Cardiac fibroblast (primary cell): ENCODE measurements around the gene HSF2.

Experiments
- DNase-seq, 2 donors: peaks; one replicate each; pipeline versions ENCODE4 v3.0.0 to v3.0.0-alpha.2; 2010; ENCODE audit warnings: low read depth in 2 of 2
- H3K4me3 ChIP-seq, 2 donors: replicated peaks in 1 of 2; 1 replicate in 1 of 2; 2 replicates in 1 of 2; pipeline ENCODE4 v1.5.1; 2011; ENCODE audit warnings: low read depth in 2 of 2, low read length in 2 of 2, mild to moderate bottlenecking in 2 of 2, moderate library complexity in 1 of 2
- TF ChIP-seq, protein P1 (sequence below): IDR thresholded peaks from one replicate; pipeline ENCODE4 v1.5.1; 2011; ENCODE audit warnings: low read depth, mild to moderate bottlenecking, low read length, inconsistent platforms

HSF2 gene

DNA sequence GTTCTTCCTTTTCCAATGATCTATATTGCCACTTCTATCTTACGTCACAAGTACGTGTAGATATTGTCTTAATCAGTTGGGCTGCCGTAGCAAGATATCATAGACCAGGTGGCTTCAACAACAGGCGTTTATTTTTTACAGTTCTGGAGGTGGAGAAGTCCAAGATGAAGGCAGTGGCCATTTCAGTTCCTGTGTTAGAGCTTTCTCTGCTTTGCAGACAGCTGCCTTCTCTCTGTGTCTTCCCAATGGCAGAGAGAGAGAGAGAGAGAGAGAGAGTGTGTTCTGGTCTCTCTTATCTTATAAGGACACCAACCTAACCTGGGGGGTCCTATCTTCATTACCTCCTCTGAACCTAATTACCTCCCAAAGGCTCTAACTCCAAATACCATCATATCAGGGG lies 8.3 kb downstream of the HSF2 start:
- DNase-seq, result no peak
- TF ChIP-seq, protein P1, sequence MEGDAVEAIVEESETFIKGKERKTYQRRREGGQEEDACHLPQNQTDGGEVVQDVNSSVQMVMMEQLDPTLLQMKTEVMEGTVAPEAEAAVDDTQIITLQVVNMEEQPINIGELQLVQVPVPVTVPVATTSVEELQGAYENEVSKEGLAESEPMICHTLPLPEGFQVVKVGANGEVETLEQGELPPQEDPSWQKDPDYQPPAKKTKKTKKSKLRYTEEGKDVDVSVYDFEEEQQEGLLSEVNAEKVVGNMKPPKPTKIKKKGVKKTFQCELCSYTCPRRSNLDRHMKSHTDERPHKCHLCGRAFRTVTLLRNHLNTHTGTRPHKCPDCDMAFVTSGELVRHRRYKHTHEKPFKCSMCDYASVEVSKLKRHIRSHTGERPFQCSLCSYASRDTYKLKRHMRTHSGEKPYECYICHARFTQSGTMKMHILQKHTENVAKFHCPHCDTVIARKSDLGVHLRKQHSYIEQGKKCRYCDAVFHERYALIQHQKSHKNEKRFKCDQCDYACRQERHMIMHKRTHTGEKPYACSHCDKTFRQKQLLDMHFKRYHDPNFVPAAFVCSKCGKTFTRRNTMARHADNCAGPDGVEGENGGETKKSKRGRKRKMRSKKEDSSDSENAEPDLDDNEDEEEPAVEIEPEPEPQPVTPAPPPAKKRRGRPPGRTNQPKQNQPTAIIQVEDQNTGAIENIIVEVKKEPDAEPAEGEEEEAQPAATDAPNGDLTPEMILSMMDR, result no peak
- H3K4me3 ChIP-seq, result no peak overlapping the region

DNA sequence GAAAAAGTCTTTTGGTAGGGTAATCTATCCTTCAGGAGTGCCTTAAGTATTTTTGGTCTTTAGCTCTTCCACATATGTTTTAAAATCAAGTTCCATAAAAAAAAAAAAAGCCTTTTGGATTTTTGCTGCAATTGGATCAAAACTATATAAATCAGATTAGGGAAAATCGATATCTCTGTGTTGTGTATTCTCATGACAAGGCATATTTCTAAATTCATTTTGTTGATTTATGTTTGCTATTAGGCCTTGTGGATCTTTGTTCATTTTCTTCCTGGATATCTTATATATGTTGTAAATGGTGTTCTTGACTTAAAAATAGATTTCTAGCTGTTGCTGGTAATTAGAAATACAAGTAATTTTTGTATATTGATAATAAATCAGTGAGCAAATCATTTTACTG lies 8.8 kb downstream of the HSF2 start:
- no peak for DNase-seq
- TF ChIP-seq, protein P1, result no peak
- no peak overlapping the region for H3K4me3 ChIP-seq

DNA sequence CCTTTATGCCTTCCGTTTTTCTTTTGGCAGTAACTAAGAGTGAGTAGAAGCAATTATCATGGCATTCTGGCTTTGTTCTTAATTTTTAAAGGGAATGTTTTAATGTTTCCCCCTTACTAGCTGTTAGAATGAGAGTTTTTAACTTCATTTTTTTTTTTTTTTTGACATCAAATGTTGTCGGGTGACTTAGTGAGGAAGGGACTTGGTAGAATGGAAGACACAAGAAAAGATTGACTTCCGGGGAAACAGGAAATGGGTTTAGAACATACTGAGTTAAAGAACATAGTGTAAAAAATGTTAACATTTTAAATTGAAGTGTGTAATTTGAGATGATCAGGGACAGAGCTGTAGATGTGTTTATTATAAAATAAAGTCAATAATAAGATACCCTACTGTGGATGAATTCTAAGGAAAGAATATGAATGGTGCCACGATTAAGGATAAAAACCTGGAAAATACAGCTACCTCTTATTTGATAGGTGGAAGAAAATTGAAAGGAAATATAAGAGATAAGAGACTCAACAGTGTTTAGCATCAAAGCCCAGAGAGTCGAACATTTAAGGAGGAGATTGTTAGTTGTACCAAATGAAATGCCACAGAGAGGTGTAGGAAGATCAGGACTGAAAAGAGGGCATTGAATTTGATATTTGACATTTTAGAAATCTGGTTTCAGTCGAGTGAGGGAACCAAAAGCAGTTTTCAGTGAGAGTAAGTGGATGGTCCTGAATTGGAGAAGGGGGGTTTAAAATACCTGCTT lies 9.4 kb downstream of the HSF2 start:
- TF ChIP-seq, protein P1, result no peak
- H3K4me3 ChIP-seq, result no peak overlapping the region
- DNase-seq, result no peak

DNA sequence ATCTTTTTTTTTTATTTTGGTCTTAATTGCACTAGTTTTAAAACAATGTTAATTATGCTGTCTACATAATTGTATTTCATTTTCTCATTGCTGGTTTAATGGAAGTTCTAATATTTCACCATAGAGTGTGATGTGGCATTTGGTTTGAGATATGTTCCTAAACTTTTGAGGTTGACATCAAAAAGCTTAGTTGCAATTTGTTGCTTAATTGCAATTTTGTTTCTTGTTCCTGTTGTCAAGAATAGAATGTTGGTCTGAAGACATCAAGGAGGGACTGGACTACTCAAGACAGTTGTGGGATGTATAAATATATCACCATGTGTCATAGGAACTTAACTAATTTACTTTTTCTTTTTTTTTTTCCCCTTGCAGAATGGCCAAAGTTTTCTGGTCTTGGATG lies 12.5 kb downstream of the HSF2 start:
- no peak for DNase-seq
- TF ChIP-seq, protein P1, result no peak
- no peak overlapping the region for H3K4me3 ChIP-seq

DNA sequence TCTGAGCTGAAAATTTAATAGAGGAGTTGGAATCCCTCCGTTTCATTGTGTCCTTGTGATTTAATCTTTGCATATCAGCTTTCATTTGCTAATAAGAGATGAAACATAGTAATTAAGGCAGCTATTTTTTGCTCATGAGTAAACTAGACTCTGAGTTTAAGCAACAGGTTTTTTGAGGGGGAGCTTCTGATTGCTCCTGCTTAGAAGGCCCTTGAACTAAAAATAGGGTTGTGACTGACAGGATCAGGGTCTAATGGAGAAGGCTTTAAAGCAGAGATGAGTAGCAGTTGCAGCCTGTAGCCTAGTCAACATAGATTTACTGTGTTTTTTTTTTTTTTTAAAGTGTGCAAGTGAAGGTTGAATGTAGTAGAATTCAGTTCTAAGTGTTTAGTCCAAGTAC lies 17.4 kb downstream of the HSF2 start:
- no peak for DNase-seq
- H3K4me3 ChIP-seq, result no peak overlapping the region
- TF ChIP-seq, protein P1, result no peak

DNA sequence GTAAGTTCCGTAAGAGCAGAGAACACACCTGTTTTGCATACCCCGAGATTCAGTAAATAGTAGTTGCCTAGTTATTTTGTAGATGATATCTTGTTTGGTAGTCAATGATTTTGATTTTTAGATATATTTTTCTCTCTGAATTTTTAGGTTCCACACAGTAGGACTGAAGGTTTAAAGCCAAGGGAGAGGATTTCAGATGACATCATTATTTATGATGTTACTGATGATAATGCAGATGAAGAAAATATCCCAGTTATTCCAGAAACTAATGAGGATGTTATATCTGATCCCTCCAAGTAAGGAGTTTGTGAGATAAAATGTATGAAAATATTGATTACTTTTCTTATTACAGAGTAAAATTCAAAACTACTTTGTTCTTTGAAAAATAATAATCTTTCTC lies 22.6 kb downstream of the HSF2 start:
- H3K4me3 ChIP-seq, result no peak overlapping the region
- no peak for DNase-seq
- TF ChIP-seq, protein P1, result no peak
